GM18909 (cell line): ENCODE data around the gene FGFRL1.
A peak's percentile ranks its signal among the peaks of the same experiment; 100 is the strongest.

Experiments used
- ATAC-seq: cut with Tn5 transposase; IDR thresholded peaks from one replicate; pipeline ENCODE4 v1.9.1; 2021; ENCODE audit warnings: mild to moderate bottlenecking; ENCODE audit not compliant: unreplicated experiment, poor library complexity

The FGFRL1 gene

DNA sequence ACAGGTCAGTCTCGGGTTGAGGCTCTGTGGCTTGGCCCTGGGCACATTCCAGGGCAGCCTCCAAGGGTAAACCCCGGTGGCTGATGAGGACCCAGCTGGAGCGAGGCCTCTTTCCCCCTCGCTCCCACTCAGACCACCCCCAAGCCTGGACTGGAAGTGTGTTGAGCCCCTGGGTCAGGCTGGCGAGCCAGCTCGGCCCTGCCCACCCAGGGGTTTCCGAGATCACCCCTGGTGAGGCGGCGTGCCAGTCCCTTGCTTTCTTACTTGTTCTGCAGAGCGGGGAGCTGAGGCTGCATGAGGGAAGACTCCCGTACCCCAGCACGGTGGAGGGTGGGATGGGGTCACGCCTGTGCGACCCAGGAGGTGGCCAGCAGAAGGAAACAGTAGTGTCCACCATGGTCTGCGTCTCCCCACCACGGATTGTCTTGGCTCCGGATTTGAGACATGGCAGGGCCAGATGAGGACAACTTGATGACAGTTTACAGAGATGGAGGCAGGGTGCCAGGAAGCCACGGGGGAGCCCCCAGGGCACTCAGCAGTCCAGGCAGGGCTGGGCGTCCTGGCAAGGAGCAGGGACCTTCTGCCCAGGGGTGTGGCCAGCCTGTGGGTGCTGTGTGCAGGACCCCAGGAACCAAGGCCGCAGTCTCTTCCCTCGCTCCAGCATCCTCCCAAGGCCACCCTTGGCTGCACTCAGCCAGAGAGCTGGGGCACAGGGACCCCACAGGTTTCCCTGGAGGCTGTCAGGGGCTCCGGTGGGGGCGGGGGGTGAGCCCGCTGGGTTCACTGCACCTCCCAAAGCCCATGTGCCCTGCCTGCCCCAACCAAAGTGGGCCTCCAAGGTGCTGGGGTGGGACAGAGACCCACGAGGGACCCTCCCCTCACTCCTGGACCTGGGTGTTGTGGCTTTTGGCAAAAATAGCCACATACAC, 6.6 kb upstream of the FGFRL1 start:
- ATAC-seq, result no peak

DNA sequence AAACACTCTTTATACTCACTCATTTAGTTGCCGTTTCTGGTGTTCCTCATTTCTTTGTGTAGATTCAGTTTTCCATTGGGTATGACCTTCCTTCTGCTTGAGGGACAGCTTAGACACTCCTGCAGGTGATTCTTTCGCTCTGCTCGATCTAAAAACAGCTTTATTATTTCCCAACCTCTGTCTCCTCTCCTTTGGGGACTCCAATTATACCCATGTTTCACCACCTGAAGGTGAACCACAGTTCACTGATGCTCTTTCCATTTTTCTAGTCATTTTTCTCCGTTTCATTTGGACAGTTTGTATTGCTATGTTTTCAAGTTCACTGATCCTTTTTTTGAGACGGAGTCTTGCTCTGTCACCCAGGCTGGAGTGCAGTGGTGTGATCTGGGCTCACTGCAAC, 4.6 kb upstream of the FGFRL1 start:
- ATAC-seq, result no peak

DNA sequence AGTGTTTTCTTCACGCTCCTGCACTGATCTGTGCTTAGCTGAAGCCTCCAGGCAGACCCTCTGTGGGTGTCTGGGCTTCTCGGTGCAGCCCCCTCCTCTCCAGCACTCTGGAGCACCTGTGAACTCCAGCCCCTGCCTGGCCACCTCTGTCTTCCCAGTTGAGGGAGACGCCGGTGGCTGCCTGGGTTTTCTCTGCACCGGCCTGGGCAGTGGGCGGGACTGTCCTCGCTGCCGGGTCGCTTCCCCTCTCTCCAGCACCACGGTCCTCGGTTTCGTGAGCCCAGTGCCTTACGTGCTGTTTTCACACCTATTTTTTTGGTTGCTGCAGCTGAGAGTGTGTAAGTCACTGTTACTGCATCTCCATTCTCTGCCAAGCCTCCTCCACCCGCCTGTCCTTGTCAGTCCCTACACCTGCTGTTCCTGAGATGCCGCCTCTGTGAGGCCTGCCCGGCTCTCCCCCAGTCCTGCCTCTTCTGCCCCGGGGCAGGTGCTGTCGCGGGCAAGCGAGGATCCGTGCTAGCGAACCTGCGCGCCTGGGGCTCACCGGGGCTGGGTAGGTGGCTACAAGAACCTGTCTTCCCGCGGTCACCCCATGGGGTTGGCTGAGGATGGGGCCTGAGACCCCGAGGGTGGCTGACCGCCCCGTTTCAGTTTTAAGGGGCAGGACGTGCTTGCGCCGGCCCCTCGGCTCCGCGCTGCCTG, 2.4 kb upstream of the FGFRL1 start:
- peak; percentile 17 for ATAC-seq

DNA sequence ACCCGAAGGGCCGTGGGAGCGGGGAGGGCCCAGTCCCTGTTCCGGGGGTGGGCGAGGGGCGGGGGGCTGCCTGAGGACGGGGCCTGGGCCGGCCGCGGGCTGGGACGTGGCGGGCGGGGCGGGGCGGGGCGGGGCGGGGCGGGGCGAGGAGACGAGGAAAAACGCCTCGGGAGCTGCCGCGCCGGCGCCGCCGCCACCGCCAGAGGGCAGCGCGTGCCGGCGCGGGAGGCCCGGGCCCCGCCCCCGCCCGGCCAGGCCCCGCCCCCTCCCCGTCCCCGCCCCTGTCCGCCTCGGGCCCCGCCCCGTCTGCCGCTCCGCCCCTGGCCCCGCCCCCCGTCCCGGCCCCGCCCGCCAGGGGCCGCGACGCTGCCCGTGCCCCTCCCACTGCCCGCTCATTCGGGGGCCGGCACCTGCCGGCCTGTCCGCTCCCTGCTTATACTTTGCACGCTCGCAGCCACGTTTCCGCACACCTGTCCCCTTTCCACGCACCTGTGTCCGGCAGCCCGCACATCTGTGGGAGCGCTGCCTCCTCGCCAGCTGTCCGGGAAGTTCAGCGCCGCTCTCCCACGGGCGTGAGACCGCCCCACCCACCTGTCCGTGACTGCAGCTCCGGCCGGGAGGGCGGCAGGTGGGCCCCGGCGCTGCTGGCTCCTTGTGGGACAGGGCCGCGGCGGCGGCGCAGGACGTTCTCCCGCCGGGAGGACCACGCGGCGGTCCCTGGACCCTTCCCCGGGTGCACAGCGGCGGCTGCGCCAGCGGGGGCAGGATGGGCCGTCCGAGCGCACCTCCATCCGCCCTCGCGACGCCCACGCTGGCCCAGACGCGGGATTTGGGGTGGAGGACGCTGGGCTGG, 1.7 kb upstream of the FGFRL1 start:
- peak; percentile 44 for ATAC-seq

DNA sequence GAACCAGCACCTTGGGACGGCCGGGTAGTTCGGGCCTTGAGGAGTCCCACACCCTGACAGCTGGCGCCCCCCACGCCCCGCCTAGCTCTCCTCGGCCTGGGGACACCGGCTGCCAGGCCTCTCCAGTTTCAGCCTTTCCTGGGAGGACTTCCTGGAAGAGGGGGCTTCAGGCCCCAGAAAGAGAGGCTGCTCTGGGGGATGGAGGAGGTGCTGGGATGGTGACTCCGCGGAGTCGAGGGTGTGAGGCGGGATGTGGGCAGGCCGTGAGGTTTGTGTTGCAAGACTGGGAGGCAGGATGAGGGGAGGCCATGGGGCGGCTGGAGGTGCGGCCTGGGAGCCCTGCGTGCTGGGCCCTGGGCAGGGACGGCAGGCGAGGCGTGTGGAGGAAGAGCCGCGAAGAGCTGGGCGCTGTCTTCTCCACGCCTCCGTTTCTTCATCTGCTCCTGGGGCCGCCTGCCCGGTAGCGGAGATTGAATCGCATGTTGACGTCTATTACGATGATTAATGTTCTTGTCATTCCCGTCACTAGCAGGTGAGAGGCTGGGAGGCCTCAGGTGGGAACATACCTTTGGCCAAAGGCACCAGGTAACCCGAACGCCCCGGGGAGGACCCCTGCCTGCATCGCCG, 918 bp upstream of the FGFRL1 start:
- peak; percentile 8 for ATAC-seq

DNA sequence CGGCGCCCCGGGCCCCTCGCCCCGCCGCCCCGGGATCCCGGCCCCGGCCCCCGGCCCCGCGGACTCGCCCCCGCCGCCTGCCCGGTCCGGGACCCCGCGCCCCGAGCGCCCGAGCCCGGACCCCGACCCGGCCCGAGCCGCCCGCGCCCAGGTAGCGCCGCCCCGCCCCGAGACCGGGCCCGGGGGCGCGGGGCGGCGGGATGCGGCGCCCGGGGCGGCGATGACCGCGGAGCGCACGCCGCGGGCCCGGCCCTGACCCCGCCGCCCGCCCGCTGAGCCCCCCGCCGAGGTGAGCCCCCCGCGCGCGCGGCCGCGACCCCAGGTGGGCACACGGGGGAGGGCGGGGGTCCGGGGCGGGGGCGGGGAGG, 224 bp downstream of the FGFRL1 start:
- ATAC-seq, result no peak

DNA sequence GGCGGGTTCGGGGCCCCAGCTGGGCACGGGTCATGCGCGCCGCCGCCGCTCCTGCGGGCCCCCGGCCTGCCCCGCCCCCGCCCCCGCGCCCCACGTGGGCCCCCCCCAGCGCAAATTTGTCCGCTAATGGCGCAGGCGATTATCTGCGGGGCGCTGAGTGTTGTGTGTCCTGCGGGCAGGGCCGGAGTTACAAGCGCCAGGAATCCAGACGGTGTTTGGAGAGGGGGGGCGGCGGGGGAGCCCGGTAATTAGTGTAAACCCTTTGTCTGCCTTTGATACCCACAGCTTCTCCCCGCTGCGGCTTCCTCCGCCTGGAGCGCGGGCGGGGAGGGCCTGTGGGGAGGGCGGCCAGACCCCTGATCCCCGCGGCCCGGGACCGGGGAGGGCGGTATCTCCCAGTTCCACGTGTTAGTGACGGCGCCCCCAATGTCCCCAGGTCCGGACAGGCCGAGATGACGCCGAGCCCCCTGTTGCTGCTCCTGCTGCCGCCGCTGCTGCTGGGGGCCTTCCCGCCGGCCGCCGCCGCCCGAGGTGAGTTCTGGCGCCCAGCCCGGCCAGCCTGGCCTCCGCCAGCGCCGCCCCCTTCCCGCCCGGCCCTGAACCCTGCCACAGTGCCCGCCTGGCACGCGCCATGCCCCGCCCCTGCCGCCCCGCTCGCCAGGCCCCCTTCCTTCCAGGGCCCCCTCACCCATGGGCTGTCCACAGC, 761 bp downstream of the FGFRL1 start:
- no peak for ATAC-seq

DNA sequence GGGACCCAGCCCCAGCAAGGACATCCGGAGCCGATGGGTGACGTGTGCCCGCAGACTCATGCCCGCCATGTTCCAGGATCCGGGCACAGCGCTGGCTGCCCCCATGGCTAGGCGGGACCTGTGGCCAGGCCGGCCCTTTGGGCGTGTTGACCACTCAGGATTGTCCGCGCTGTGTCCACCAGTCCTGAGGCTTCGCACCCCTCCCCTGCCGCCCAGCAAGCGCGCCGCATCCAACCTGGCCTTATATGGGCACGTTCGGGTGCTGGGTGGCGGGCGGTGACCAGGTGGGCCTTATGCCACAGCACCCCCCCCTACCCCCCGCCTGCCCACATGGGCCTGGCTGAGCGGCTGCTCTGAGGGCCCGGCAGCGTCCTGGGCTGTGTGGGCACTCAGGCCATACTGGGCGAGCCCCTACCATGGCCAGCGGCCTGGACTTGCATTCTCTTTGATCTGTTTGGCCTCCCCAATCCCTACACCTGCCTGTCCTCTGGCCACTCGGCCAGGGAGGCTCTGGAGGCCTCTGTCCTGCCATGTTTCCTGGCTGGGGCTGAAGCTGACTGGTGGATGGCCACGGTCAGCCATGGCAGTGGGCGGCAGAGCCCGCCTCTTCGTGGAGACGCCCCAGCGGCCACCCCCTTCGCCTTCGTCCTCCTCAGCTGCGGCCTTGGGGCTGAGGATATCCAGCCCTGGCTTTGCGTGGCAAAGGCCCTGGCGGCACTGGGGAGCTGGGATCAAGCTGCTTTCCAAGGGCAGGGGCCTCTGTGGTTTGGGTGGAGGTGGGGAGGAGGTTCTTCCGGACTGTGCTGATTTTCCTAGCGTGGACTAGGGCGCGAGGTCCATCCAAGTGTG, 2.0 kb downstream of the FGFRL1 start:
- ATAC-seq, result no peak

DNA sequence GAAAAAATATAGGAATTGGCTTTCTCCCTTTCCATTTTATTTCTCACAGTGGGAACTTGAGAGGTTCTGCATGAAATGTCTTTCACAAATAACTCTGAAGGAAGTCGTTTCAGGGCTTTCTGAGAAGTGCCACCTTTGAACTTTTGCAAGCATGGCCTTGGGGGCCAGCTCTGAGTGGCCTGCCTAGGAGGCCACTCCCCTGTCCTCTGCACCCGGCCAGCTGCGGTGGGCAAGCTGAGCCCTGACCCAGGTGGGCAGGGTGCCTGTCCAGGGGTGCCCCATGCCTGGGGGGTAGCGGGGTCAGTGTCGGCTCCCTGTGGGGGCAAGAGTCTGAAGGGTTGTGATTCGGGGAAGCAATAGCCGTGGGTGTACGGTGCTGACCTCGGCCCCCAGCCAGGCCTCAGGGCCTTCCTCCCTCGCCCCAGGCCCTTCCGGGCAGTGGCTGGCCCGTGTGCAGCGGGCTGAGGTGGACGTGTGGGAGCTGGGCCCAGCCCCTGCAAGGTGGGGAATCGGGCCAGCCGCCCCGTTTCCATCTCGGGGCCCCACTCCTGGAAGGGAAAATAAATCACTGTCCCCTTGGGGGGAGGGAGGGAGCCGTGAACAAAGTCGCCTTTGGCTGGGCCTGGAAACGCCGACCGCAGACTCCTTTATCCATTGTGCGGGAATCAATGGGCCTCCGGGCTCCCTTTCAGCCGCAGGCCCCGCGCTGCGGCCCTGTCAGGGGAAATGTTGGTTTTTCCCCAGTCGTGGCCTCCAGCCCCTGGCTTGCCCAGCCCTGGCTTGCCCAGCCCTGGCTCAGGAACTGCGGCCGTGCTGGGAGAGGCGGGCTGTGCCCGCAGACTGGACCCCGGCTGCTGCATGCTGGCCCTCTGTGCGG, 3.1 kb downstream of the FGFRL1 start:
- ATAC-seq, result no peak

DNA sequence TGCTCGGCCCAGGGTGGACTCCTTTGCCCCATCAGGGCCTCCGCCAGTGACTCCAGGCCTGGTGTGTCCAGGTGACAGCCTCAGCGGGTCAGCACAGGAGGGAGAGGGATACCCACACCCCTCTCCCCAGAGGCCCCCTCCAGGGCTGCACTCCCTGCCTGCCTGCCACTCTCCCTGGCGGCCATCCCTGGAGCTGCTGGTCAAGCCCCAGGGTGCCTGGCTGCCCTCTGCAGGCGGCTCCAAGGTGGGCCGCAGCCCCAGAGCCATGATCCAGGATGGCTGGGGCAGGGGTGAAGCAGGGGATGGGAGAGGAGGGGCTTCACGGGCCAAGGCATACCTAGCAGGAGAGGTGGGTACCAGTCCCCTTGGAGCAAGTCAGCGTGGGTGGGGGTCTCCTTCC, 3.8 kb downstream of the FGFRL1 start:
- ATAC-seq, result no peak

DNA sequence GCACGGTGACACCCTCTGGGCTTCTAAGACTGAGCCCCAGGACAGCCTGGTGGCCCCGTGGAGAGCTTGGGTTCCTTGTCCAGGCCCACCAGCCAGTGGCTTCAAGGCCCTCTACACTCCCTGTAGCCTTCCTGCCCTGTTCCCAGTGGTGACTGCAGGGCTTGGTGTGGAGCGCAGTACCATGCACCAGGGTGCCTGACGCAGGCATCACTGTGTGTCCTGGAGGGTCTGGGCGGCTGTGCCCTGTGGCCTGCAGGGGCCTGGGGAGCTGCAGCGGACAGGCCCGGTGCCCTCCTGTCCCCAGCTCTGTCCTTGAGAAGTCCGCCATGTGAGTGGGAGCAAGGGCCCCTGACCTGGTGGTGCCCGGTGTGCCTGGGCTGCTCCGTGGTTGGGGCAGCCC, 4.3 kb downstream of the FGFRL1 start:
- no peak for ATAC-seq

DNA sequence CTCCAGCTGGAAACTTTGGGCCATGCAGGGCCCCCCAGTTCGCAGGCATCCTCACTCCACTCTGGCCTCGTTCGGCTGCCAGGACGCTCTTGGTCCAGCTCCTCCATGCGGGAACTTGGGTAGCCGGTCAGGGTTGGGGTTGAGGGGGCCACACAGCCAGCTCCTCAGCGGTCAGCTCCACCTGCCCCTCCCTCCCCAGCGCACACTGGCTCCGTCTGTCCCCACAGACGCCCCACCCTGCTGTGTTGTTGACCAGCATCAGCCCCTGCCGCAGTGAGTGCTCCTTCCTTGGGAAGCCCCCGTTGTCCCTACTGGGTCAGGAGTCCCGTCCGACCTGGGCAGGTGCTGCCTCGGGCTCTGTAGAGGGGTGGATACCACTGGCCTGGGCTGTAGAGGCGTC, 5.8 kb downstream of the FGFRL1 start:
- no peak for ATAC-seq

DNA sequence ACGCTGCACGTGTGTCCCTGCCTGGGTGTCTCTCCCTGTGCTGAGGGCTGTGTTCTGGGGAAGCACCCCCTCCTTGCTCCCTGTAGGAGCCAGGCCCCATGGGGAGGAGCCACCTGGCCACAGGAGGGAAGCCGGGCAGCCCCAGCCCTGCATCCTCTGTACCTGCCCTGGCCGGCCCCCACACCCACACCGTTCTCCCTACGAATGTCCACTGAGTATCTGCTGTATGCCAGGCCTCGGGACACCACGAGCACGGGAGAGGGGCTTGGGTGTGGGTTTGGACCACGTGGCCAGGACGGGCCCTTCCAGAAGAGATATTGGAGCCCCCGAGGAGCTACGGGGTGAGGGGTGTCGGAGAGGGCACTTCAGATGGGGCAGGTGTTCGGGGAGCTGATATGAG, 6.3 kb downstream of the FGFRL1 start:
- no peak for ATAC-seq

DNA sequence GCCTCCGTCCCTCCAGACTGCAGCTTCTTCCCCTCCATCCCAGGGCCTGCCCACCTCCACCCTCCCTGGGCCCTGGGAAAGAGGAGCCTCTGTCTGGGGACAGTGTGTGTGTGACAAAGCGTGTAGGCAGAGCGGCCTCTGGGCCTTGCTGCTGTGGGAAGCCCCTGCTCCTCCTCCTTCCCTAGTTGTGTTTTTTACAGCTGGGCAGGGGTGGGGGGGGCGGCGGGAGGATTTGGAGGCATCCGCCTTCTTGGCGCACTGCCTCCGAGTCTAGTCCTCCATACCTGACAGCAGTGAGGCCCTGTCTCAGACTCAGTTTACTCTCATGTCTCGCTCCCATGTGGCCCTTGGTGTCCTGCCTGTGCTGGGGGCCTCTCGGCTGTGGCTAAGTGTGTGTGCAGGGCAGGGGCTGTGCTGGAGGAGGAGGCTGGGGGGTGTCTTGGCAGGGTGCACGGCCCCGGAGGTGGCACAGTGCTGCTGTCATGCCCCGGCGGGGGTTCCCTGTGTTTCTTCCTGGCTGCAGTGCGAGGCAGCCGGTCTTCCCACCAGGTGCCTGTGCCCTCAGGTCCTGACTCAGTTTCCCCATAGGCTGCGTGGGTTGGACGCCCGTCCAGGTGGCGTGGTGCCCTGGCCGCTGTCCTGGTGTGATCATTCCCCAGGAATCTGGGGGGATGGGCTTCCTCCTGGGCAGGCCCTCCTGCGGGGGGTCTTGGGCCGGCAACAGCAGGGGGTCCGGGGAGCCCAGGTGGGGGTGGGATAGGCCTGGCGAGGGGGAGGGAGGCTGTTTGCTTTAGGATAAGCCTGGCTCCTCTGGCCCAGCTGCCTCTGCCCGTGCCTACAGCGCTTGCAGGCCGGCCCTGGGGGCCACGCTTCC, 7.0 kb downstream of the FGFRL1 start:
- no peak for ATAC-seq

DNA sequence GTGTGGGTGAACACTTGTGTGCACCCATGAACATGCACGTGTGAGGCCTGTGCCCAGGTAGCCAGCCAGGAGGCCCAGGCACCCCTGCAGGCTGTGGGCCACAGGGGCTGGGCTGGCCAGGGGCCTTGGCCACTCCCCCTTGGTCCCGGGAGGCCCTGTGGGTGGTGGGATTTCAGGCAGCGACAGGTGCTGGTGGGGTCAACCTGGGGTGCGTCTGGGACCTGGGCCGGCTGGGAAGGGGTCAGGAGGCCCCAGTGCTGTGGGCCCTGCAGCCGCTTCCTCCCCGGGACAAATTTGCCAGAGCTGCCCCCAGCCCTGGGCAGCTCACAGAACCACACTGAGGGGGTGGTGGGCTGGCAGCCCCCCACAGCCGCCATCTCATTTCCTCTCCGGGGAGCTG, 7.9 kb downstream of the FGFRL1 start:
- ATAC-seq, result no peak

DNA sequence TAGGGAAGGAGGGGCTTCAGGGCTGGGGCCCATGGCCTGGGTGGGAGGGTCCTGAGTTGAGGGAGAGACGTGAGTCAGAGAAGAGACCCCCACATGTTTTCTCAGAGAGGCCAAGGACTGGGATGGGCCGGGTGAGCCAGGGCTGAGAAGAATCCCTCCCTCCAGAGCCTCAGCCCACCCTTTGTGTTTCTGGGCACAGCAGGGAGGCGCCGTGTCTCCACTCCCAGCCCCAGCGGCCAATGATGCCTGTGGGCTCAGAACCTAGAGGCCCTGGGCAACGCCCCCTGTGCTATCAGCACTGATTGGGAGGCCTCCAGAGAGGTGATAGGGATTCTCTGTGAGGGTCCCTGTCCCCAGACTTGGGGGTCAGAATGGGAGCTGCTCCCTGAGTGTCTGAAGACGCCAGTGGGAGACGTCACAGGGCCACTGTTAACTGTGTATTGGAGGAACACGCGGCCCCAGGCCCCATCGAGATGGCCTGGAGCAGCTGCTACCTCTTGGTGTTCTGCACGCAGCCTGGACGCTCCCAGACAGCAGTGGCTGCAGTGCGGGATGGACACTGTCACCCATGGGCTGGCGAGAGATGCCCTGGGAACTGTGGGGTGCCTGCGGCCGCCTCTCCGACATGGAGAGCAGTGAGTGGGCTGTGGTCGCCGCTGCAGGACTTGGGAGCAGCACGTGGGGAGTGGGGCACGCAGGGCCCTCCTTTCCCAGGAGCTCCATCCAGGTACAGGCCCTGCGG, 8.5 kb downstream of the FGFRL1 start:
- ATAC-seq, result no peak
